Astrocyte of the cerebellum (primary cell): ENCODE measurements around the gene TMEM134.

Experiments
- DNase-seq: peaks from one replicate; pipeline ENCODE4 v3.0.0-alpha.2; 2011; ENCODE audit warnings: low read depth
- H3K4me3 ChIP-seq: 2 replicates; pipeline ENCODE4 v1.5.1; 2011; ENCODE audit warnings: mild to moderate bottlenecking, low read depth, low read length, moderate library complexity
- in situ Hi-C: cut with HindIII; loops from 2 replicates; pipeline ENCODE4 v1.10.0; 2017; ENCODE audit warnings: low sequenced_read_pairs
- TF ChIP-seq, protein P1 (sequence below): IDR thresholded peaks from 2 replicates; pipeline ENCODE4 v1.5.1; 2012; ENCODE audit warnings: low read length, low read depth, moderate library complexity, mild to moderate bottlenecking; ENCODE audit errors: missing control alignments

The TMEM134 gene

DNA sequence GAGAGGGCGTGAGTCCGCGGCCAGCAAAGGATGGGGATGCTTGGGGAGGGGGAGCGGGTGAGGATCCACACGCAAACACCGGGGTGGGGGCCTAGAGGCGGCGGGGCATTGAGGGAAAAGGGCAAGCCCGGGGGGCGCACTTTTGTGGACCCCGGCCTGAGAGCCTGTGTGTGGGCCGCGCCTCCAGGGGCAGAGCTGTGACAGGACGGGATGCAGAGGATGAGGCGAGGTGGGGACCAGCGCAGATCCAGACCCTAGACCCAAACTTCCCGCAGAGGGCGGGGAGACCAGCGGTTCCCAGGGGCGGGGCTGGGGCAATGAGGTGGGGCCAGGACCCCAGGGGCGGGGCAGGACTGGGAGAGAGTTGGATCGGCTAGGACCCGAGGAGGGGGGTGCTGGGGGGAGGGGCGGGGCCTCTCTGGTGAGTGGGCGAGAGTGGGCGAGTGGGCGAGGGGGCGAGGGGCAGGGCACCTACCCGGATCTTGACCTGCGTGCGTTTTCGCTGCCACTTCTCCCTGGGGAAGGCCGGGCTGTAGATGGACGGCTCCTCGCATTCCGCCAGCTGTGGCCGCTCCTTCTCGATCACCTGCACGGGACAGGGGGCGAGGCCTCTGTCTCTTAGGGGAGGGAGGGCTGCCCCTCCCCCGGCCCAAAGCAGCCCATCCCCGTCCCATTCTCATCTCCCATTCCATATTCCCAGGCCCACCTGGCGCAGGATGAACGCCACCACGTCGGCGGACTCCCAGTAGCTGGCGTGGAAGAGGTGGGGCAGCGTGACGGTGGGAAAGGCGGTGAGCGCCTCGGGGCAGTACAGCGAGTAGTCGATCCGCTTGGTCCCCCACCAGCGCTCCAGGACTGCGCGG is 25.6 kb upstream of the TMEM134 start:
- DNase-seq = no peak
- TF ChIP-seq, protein P1, sequence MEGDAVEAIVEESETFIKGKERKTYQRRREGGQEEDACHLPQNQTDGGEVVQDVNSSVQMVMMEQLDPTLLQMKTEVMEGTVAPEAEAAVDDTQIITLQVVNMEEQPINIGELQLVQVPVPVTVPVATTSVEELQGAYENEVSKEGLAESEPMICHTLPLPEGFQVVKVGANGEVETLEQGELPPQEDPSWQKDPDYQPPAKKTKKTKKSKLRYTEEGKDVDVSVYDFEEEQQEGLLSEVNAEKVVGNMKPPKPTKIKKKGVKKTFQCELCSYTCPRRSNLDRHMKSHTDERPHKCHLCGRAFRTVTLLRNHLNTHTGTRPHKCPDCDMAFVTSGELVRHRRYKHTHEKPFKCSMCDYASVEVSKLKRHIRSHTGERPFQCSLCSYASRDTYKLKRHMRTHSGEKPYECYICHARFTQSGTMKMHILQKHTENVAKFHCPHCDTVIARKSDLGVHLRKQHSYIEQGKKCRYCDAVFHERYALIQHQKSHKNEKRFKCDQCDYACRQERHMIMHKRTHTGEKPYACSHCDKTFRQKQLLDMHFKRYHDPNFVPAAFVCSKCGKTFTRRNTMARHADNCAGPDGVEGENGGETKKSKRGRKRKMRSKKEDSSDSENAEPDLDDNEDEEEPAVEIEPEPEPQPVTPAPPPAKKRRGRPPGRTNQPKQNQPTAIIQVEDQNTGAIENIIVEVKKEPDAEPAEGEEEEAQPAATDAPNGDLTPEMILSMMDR = no peak
- in situ Hi-C loops = no loop called here
- no peak overlapping the region for H3K4me3 ChIP-seq

DNA sequence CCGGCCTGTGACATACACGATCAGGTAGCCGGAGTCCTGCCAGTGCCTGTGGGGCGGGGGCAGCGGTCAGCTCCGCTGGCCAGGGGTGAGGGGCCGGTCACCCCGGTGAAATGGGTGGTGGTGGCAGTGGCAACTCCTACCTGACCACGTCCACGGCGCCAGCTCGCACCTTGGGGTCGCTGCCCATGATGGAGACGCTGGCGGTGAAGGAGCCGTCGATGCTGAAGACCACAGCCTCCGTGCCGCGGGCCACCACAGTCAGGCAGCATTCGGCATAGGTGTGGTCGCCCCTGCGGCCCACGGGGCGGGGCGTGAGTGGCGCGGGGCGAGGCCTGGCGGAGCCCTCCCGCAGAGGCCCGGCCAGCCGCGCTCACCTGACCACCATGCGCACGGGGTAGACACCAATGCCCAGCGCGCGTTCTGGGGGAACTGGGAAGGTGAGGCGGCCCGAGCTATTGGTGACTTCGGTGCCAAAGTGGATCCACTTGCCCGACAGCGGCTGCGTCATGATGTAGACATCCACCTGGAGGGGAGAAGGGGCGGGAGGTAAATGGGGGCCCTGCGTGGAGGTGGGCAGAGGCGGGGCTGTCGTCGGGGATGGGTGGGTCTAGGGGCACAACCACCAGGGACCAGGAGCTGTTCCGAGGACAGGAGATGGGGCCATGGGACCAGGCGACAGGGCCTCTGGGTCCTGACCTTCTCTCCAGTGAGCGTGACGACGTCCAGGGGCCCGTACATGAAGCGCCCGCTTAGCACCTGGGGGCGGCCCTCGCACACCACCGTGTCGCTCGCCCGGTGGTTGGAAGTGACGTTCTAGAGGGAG is 24.7 kb upstream of the TMEM134 start:
- TF ChIP-seq, protein P1 = no peak
- no peak for DNase-seq
- in situ Hi-C loops = no loop called here

DNA sequence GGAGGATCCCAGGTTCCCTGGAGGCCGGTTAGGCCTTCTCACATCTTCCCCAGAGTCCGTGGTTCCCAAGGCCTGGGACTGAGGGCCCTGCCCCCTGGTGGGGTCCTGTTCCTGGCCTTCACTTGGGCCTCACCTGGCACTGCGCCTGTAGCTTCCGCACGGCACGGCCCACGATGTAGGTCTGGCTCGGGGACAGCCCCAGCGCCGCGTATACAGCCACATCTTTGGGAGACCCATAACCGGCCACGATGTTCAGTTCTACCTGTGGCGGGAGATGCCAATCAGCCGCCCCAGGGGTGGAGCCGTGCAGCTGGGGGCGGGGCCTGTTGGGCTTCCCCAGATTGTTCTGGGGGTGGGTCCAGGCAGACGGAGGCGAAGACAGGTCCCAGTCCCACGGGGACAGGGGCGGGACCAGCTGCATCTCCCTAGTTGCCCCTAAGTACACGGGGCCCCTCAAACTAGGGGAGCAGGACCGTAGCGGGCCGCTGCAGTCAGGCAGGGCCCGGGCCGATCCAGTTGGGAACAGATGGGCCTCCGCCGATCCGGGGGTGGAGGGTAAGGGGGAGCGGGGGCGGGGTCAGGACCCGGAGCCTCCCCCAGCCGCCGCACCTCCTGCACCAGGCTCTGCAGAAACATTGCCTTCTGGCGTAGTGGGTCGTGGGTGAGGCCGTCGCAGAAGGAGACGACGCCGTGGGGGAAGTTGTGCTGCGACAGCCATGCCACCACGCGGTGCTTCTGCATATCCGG is 23.9 kb upstream of the TMEM134 start:
- H3K4me3 ChIP-seq = no peak overlapping the region
- TF ChIP-seq, protein P1 = no peak
- in situ Hi-C loops = no loop called here
- DNase-seq = no peak

More for the DNA sequence above, 24.7 kb upstream of the TMEM134 start:
- no peak overlapping the region for H3K4me3 ChIP-seq

DNA sequence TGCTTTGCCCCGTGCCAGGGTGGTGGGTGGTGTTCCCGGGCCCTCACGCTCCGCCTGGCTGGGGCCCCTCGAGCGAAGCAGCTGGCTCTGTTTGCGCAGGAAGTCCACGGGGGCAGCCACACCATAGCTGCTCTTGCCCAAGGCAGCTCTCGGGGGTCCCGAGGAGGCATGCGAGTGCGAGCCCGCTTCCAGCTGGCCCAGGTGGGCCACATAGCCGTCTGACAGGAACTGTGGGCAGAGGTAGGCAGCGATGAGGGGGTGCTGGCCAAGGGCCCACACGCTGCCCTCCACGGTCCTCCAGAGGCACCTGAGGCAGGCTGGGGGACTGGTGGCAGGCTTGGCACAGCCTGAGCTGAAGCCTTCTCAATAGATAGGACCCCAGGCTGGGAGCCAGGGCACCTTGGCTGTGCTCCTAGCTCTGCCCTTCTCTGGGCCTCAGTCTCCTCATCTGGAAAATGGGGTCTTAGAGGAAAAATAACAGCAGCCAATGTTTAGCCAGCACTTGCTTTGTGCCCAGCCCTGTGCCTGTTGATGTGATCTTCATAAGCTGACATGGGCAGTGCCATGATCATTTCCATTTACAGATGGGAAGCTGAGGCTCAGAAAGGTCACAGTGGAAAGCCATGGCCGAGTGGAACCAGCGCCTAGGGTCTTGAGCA is 23.1 kb upstream of the TMEM134 start:
- in situ Hi-C loops = no loop called here
- DNase-seq = no peak
- H3K4me3 ChIP-seq = no peak overlapping the region
- TF ChIP-seq, protein P1 = no peak

DNA sequence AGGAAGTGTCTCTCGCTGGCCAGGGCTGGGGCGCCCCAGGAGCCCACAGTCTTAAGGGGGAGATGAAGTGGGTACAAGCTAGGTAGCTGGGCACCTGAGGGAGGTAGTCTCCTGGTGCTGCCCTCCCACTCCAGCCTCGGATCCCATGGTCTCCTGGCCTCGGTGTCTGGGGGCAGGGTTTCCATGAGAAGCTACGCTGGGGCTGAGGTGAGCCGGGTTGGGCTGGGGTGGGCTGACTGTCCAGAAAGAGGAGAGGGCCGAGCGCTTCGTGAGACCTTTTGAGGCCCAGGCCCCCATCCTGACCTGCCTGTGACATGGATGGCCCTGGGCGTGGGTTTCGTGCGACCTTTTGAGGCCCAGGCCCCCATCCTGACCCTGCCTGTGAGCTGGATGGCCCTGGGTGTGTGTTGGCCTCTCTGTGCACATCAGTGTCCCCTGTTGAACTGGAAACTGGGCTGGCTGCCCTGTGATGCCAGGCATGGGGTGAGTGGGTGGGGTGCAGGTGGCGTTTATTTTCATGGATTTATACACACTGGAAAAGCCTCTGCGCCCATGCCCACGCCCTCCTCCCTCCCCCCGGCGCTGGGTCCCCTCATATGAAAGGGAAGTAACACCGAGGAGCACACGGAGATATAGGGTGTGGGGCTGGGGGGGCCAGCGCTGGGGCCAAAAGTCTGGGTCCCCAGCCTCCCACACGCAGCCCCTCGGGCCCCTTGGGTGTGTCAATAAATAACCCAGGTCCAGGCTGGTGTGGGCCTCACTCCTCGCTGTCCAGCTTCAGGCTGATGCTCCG is 22.4 kb upstream of the TMEM134 start:
- in situ Hi-C loops = no loop called here
- no peak for DNase-seq
- TF ChIP-seq, protein P1 = no peak
- H3K4me3 ChIP-seq = no peak overlapping the region
